ENCODE data around the gene RPL37A. TPM values are rescaled to one million over a fixed set of nuclear protein-coding genes. Genes with fewer than 3 reads are reported as not detected.
A peak's percentile ranks its signal among the peaks of the same experiment; 100 is the strongest.

The RPL37A gene
- total and polyA plus RNA-seq, 2 of the 4 experiments (the other 2 are of a cell fraction): 341 to 1,572 TPM

GRCh38 chr2:216519154-216519762, 20.6 kb downstream of the RPL37A start:
- peak; percentile 89 for DNase-seq
- no TSS peak for BruUV-seq (replicated peaks)
- Histone ChIP-seq H3K4me3 (ENCODE audit: insufficient read depth, low read depth, low read length) (no peak overlapping the region), H3K9me3 (ENCODE audit: control insufficient read depth, insufficient read depth, low read length) (no peaks in the 10 kb centered on the region), H2AK9ac (replicated peaks; ENCODE audit: low read depth, low read length, poor library complexity) (no peak overlapping the region), H3K9me1 (ENCODE audit: insufficient read depth, low read length) (peaks cover 8% of the 10 kb centered on the region), H4K91ac (ENCODE audit: insufficient read depth, low read depth, low read length) (no peak overlapping the region), H2BK15ac (ENCODE audit: low read depth, low read length) (peak overlapping the region; percentile 0; the same call in 1 of the 3 replicates), H2AK5ac (ENCODE audit: low read depth, low read length) (no peak overlapping the region), H3K27ac (ENCODE audit: insufficient read depth, low read length) (no peak overlapping the region), H4K8ac (ENCODE audit: low read depth in 2 of 2, low read length in 2 of 2) (no peak overlapping the region), H3K23ac (ENCODE audit: low read depth, low read length) (no peak overlapping the region), H2BK120ac (ENCODE audit: low read depth, low read length) (no peak overlapping the region), H3K4me2 (ENCODE audit: low read depth, low read length) (no peak overlapping the region), H3K27me3 (ENCODE audit: control insufficient read depth, insufficient read depth, low read length) (no peaks in the 10 kb centered on the region), H3K4me1 (ENCODE audit: control insufficient read depth, insufficient read depth, low read length) (peaks cover 7% of the 10 kb centered on the region), H3K36me3 (ENCODE audit: control insufficient read depth, insufficient read depth, low read length) (no peaks in the 10 kb centered on the region), H3K9ac (ENCODE audit: low read depth, low read length) (no peak overlapping the region), H2BK20ac (ENCODE audit: low read depth, low read length) (peak overlapping the region; percentile 47; the same call in 1 of the 2 replicates), H3K56ac (ENCODE audit: extremely low read depth, insufficient read depth, low read length) (no peak overlapping the region), H3K14ac (replicated peaks; ENCODE audit: low read depth, low read length) (no peak overlapping the region), H4K5ac (ENCODE audit: low read depth, low read length) (no peak overlapping the region), H3K4ac (ENCODE audit: low read depth, low read length) (peak overlapping the region; percentile 6; the same call in 1 of the 2 replicates), H3K18ac (ENCODE audit: low read depth, low read length) (peak overlapping the region; percentile 8; the same call in 1 of the 2 replicates), H2BK5ac (ENCODE audit: low read depth, low read length, poor library complexity, severe bottlenecking) (no peak overlapping the region), H4K20me1 (ENCODE audit: insufficient read depth, low read length) (no peaks in the 10 kb centered on the region), H2AFZ (replicated peaks; ENCODE audit: low read length, poor library complexity) (no peak overlapping the region), H3K79me1 (ENCODE audit: low read depth in 1 of 2, low read length in 2 of 2) (no peaks in the 10 kb centered on the region)
- no CpG with 5 or more reads among the region's 3 CpGs for WGBS, 2 experiments (ENCODE audit: extremely low coverage in 2 of 2, insufficient read length in 1 of 2)
- intact Hi-C loops (cut with micrococcal nuclease): loop anchor here (1.0 to 5.0 kb wide), 4 partner anchors 16 to 1238 kb away; no protein-coding TSS in a partner anchor
- peak; percentile 85 for ATAC-seq (ENCODE audit: low read depth)
- POLR2A ChIA-PET (ENCODE audit: unreplicated experiment): interaction anchor here (0.5 kb wide), 1 partner anchor 11 kb away, joined by 3 read pairs; no protein-coding TSS in a partner anchor
- CTCF ChIA-PET: interaction anchor here (0.6 to 6.0 kb wide), 11 partner anchors 31 to 1194 kb away, joined by 3 to 88 read pairs (median 4); no protein-coding TSS in a partner anchor
- in situ Hi-C loops (cut with MboI; ENCODE audit: low sequenced_read_pairs): loop anchor here (5.0 to 25.0 kb wide), 4 partner anchors 148 to 1236 kb away; no protein-coding TSS in a partner anchor
- dilution Hi-C loops (cut with HindIII; ENCODE audit: low sequenced_read_pairs, unreplicated experiment): loop anchor here (25.0 kb wide), 2 partner anchors 143 to 993 kb away; no protein-coding TSS in a partner anchor
- no peak for TF ChIP-seq POLR2A (IDR thresholded peaks at IDR 0.05; ENCODE audit: low read depth, low read length)
- TF ChIP-seq CHD1 (IDR thresholded peaks at IDR 0.05; ENCODE audit: low read depth, low read length): no peak
- no peak for TF ChIP-seq RCOR1 (IDR thresholded peaks at IDR 0.05; ENCODE audit: insufficient replicate concordance, low read length)
- no peak for TF ChIP-seq NFE2L2 (IDR thresholded peaks at IDR 0.05; ENCODE audit: low read depth, low read length)
- TF ChIP-seq FOS (IDR thresholded peaks at IDR 0.05; ENCODE audit: low read depth, low read length): no peak
- no peak for TF ChIP-seq BHLHE40 (IDR thresholded peaks at IDR 0.05; ENCODE audit: low read depth, low read length)
- no peak for TF ChIP-seq RFX5 (IDR thresholded peaks at IDR 0.05; ENCODE audit: low read depth, low read length)
- TF ChIP-seq MAFK (IDR thresholded peaks at IDR 0.05; ENCODE audit: low read depth, low read length): no peak
- TF ChIP-seq CEBPB (IDR thresholded peaks at IDR 0.05; ENCODE audit: low read depth, low read length): peak; percentile 38; the same call in 1 of the 2 replicates
- TF ChIP-seq MXI1 (IDR thresholded peaks at IDR 0.05; ENCODE audit: borderline replicate concordance, low read depth, low read length): no peak
- TF ChIP-seq MAZ (IDR thresholded peaks at IDR 0.05; ENCODE audit: borderline replicate concordance, low read depth, low read length): no peak
- no peak for TF ChIP-seq USF2 (IDR thresholded peaks at IDR 0.05; ENCODE audit: low read depth, low read length)
- no peak for TF ChIP-seq ELK1 (IDR thresholded peaks at IDR 0.05; ENCODE audit: borderline replicate concordance, low read depth, low read length)
- peak; percentile 86 for TF ChIP-seq RAD21 (IDR thresholded peaks at IDR 0.05; ENCODE audit: low read length)
- TF ChIP-seq CTCF (conservative IDR thresholded peaks at IDR 0.05; ENCODE audit: low read depth, low read length): peak; percentile 80

All from IMR-90 (cell line).